GM10847 (cell line): ENCODE data around the gene RNLS.

ENCODE experiments used
- POLR2A ChIP-seq: IDR thresholded peaks from 2 replicates; pipeline ENCODE4 v1.6.1; 2011; ENCODE audit not compliant: insufficient read length; ENCODE audit errors: extremely low read depth

RNLS gene

GRCh38 chr10:88450201-88450600 lies 132.9 kb downstream of the RNLS start:
- TF ChIP-seq POLR2A = no peak

GRCh38 chr10:88442716-88443115 lies 140.4 kb downstream of the RNLS start:
- no peak for TF ChIP-seq POLR2A

- TF ChIP-seq POLR2A = no peak
These were observed 142.6 kb downstream of the RNLS start for GRCh38 chr10:88440541-88440940.

- no peak for TF ChIP-seq POLR2A
These were observed 143.2 kb downstream of the RNLS start for GRCh38 chr10:88439932-88440331.

- no peak for TF ChIP-seq POLR2A
These were observed 145.7 kb downstream of the RNLS start for GRCh38 chr10:88437411-88437810.

GRCh38 chr10:88433565-88434186 lies 149.4 kb downstream of the RNLS start:
- TF ChIP-seq POLR2A = no peak

GRCh38 chr10:88431103-88431502 lies 152.0 kb downstream of the RNLS start:
- TF ChIP-seq POLR2A = no peak

- TF ChIP-seq POLR2A = no peak
These were observed 154.1 kb downstream of the RNLS start for GRCh38 chr10:88428976-88429375.

GRCh38 chr10:88428442-88428841 lies 154.7 kb downstream of the RNLS start:
- no peak for TF ChIP-seq POLR2A

GRCh38 chr10:88427024-88427423 lies 156.1 kb downstream of the RNLS start:
- TF ChIP-seq POLR2A = no peak

- no peak for TF ChIP-seq POLR2A
These were observed 158.2 kb downstream of the RNLS start for GRCh38 chr10:88424881-88425280.

- no peak for TF ChIP-seq POLR2A
These were observed 159.4 kb downstream of the RNLS start for GRCh38 chr10:88423732-88424131.

GRCh38 chr10:88421590-88421989 lies 161.5 kb downstream of the RNLS start:
- no peak for TF ChIP-seq POLR2A

GRCh38 chr10:88418871-88419270 lies 164.2 kb downstream of the RNLS start:
- no peak for TF ChIP-seq POLR2A

GRCh38 chr10:88417387-88418030 lies 165.6 kb downstream of the RNLS start:
- no peak for TF ChIP-seq POLR2A

GRCh38 chr10:88416801-88417200 lies 166.3 kb downstream of the RNLS start:
- TF ChIP-seq POLR2A = no peak

- no peak for TF ChIP-seq POLR2A
These were observed 167.5 kb downstream of the RNLS start for GRCh38 chr10:88415533-88416130.

- no peak for TF ChIP-seq POLR2A
These were observed 169.7 kb downstream of the RNLS start for GRCh38 chr10:88413412-88413811.
